Upper lobe of left lung (tissue), 4 donors: ENCODE results near the gene PTX3.

Experiments used
- EP300 ChIP-seq, 4 donors: sonication (generic); formaldehyde crosslinking; IDR thresholded peaks; one replicate each; pipeline ENCODE4 v1.5.1; 2017; ENCODE audit warnings: antibody characterized with exemption in 4 of 4, control low read depth in 2 of 4
- POLR2A ChIP-seq, 4 donors: fragments of 450-650 bp; IDR thresholded peaks; one replicate each; pipeline ENCODE4 v1.5.1; 2016 to 2017; ENCODE audit warnings: antibody characterized with exemption in 4 of 4, mild to moderate bottlenecking in 2 of 4
- TF ChIP-seq, protein P1 (sequence below), 6 experiments: fragments of 450-650 bp in 4 of 6; fragments of 200-600 bp in 2 of 6; sonication (generic) in 2 of 6; IDR thresholded peaks; one replicate each; pipeline ENCODE4 v1.5.1; 2016 to 2019; ENCODE audit warnings: antibody characterized with exemption in 6 of 6

DNA sequence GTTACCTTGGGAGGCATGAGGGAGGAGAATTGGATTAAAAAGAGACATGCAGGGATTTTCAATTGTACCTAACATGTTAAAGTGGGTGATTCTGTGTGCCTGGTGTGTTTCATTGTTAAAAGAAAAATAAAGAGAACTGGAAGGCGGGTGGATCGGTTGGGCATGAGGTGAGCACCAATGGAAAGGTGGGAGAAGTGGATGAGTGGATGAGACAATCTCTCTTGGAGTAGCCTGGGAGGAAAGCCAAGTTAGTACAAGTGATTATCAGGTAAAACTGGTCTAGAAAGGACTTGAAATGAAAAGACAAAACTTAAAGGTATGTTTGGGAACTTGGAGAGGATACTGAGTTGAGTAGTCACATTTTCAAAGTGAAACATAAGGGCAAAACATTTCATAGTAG is 54.5 kb downstream of the PTX3 start:
- TF ChIP-seq, protein P1, sequence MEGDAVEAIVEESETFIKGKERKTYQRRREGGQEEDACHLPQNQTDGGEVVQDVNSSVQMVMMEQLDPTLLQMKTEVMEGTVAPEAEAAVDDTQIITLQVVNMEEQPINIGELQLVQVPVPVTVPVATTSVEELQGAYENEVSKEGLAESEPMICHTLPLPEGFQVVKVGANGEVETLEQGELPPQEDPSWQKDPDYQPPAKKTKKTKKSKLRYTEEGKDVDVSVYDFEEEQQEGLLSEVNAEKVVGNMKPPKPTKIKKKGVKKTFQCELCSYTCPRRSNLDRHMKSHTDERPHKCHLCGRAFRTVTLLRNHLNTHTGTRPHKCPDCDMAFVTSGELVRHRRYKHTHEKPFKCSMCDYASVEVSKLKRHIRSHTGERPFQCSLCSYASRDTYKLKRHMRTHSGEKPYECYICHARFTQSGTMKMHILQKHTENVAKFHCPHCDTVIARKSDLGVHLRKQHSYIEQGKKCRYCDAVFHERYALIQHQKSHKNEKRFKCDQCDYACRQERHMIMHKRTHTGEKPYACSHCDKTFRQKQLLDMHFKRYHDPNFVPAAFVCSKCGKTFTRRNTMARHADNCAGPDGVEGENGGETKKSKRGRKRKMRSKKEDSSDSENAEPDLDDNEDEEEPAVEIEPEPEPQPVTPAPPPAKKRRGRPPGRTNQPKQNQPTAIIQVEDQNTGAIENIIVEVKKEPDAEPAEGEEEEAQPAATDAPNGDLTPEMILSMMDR (IDR thresholded peaks at IDR 0.05): no peak
- TF ChIP-seq POLR2A (IDR thresholded peaks at IDR 0.05) (no peak), EP300 (IDR thresholded peaks at IDR 0.05) (peak in 1 of 4 donors; percentile 27)
